H1 (cell line): ENCODE data around the gene CAMTA1. TPM values are rescaled to one million over a fixed set of nuclear protein-coding genes. Genes with fewer than 3 reads are reported as not detected.

Source experiments
- CTCF ChIA-PET: fragments of 300-600 bp; sonication (Branson Sonifier 250); formaldehyde crosslinking; loops from one replicate; lab custom pipeline; 2021; ENCODE audit not compliant: partially characterized antibody; lab: Charles Lee
- POLR2A ChIA-PET: fragments of 300-600 bp; sonication (Branson Sonifier 250); formaldehyde crosslinking; loops from one replicate; lab custom pipeline; 2021; ENCODE audit warnings: inconsistent platforms; ENCODE audit not compliant: partially characterized antibody; lab: Charles Lee
- DNase-seq, 2 experiments: peaks; one replicate each; pipeline versions ENCODE4 v3.0.0 to v3.0.0-alpha.2; 2010 to 2022; ENCODE audit warnings: low spot score in 2 of 2, low read depth in 1 of 2, mixed read lengths in 1 of 2
- FAIRE-seq: peaks from 2 replicates; lab custom pipeline; 2011; peaks lifted over from hg19 to GRCh38; lab: Jason Lieb, UNC
- H2AFZ ChIP-seq: 2 replicates; pipeline ENCODE4 v1.8.1; 2012; ENCODE audit warnings: low read length, inconsistent platforms
- H2AK5ac ChIP-seq: 2 replicates; pipeline ENCODE4 v1.6.1; 2013; ENCODE audit warnings: low read depth, low read length
- H2BK120ac ChIP-seq: replicated peaks from 2 replicates; pipeline ENCODE3; 2013; ENCODE audit warnings: low read depth, low read length, inconsistent platforms
- H2BK12ac ChIP-seq: 2 replicates; pipeline ENCODE4 v1.6.1; 2013; ENCODE audit warnings: low read depth, low read length
- H2BK15ac ChIP-seq: 2 replicates; pipeline ENCODE4 v1.6.1; 2013; ENCODE audit warnings: low read length
- H2BK20ac ChIP-seq: 2 replicates; pipeline ENCODE4 v1.6.1; 2013; ENCODE audit warnings: low read length
- H2BK5ac ChIP-seq: 2 replicates; pipeline ENCODE4 v1.6.1; 2013; ENCODE audit warnings: low read depth, low read length
- H3K14ac ChIP-seq: 2 replicates; pipeline ENCODE4 v1.6.1; 2013; ENCODE audit warnings: inconsistent platforms; ENCODE audit not compliant: insufficient read length
- H3K18ac ChIP-seq: 2 replicates; pipeline ENCODE4 v1.6.1; 2013; ENCODE audit warnings: low read length; ENCODE audit errors: extremely low read depth
- H3K23ac ChIP-seq: 2 replicates; pipeline ENCODE4 v1.6.1; 2013; ENCODE audit warnings: inconsistent platforms; ENCODE audit not compliant: insufficient read length
- H3K23me2 ChIP-seq: 2 replicates; pipeline ENCODE4 v1.6.1; 2013; ENCODE audit warnings: low read depth, low read length
- H3K27ac ChIP-seq: 2 replicates; pipeline ENCODE4 v1.6.1; 2011; ENCODE audit warnings: low read depth, low read length, inconsistent platforms
- H3K27me3 ChIP-seq, 4 experiments: replicated peaks in 1 of 4; 1 replicate in 1 of 4; 2 replicates in 3 of 4; pipeline versions ENCODE4 v1.6.1 to v1.8.1; 2011 to 2013; ENCODE audit warnings: low read length in 3 of 4, mild to moderate bottlenecking in 3 of 4, inconsistent platforms in 2 of 4, mixed read lengths in 2 of 4, moderate library complexity in 1 of 4; ENCODE audit not compliant: control insufficient read depth in 3 of 4, insufficient read depth in 3 of 4; ENCODE audit errors: extremely low read depth in 1 of 4
- H3K36me3 ChIP-seq, 4 experiments: 2 replicates each; pipeline versions ENCODE4 v1.6.1 to v1.8.1; 2011 to 2013; ENCODE audit warnings: mild to moderate bottlenecking in 4 of 4, low read length in 3 of 4, moderate library complexity in 2 of 4, control low read depth in 1 of 4, inconsistent platforms in 1 of 4; ENCODE audit not compliant: insufficient read depth in 4 of 4, control insufficient read depth in 2 of 4
- H3K4ac ChIP-seq: replicated peaks from 2 replicates; pipeline ENCODE3; 2013; ENCODE audit warnings: low read length, low read depth, mixed read lengths, inconsistent platforms; ENCODE audit not compliant: insufficient read length
- H3K4me1 ChIP-seq, 4 experiments: replicated peaks in 1 of 4; 1 replicate in 1 of 4; 2 replicates in 3 of 4; pipeline versions ENCODE4 v1.6.1 to v1.8.1; 2011 to 2013; ENCODE audit warnings: low read length in 3 of 4, inconsistent platforms in 2 of 4, mixed read lengths in 1 of 4; ENCODE audit not compliant: insufficient read depth in 4 of 4, control insufficient read depth in 3 of 4
- H3K4me2 ChIP-seq, 2 experiments: 2 replicates each; pipeline versions ENCODE4 v1.6.1 to v1.8.1; 2011 to 2013; ENCODE audit warnings: low read depth in 2 of 2, low read length in 2 of 2, control low read depth in 1 of 2, inconsistent platforms in 1 of 2, mild to moderate bottlenecking in 1 of 2; ENCODE audit not compliant: insufficient read depth in 1 of 2
- H3K4me3 ChIP-seq, 4 experiments: fragments of 200-600, 300-600 bp in 1 of 4; sonication (generic), shearing (Covaris generic), sonication (Bioruptor Twin) in 1 of 4; 2 replicates each; pipeline versions ENCODE4 v1.5.1 to v1.8.1; 2011 to 2016; ENCODE audit warnings: low read length in 4 of 4, low read depth in 3 of 4, control low read depth in 2 of 4, inconsistent platforms in 2 of 4, mild to moderate bottlenecking in 2 of 4, mixed read lengths in 1 of 4, moderate library complexity in 1 of 4; ENCODE audit not compliant: insufficient read depth in 2 of 4; ENCODE audit errors: extremely low read depth in 1 of 4
- H3K56ac ChIP-seq: replicated peaks from 2 replicates; pipeline ENCODE3; 2013; ENCODE audit warnings: low read depth, mild to moderate bottlenecking, mixed read lengths, low read length, inconsistent platforms; ENCODE audit not compliant: insufficient read length
- H3K79me1 ChIP-seq: 2 replicates; pipeline ENCODE4 v1.6.1; 2013; ENCODE audit warnings: low read depth, low read length, control low read depth
- H3K79me2 ChIP-seq, 2 experiments: 2 replicates each; pipeline versions ENCODE4 v1.6.1 to v1.8.1; 2012 to 2013; ENCODE audit warnings: low read length in 2 of 2, mild to moderate bottlenecking in 2 of 2, inconsistent platforms in 1 of 2; ENCODE audit not compliant: insufficient read depth in 2 of 2, control insufficient read depth in 1 of 2
- H3K9ac ChIP-seq, 4 experiments: replicated peaks in 1 of 4; 1 replicate in 1 of 4; 2 replicates in 3 of 4; pipeline versions ENCODE4 v1.6.1 to v1.8.1; 2011 to 2013; ENCODE audit warnings: low read depth in 3 of 4, low read length in 3 of 4, control low read depth in 2 of 4, mild to moderate bottlenecking in 2 of 4, moderate library complexity in 2 of 4, inconsistent platforms in 1 of 4; ENCODE audit errors: extremely low read depth in 1 of 4
- H3K9me3 ChIP-seq, 2 experiments: 2 replicates each; pipeline versions ENCODE4 v1.6.1 to v1.8.1; 2012 to 2013; ENCODE audit warnings: mild to moderate bottlenecking in 2 of 2, moderate library complexity in 2 of 2, control low read depth in 1 of 2, inconsistent platforms in 1 of 2, low read depth in 1 of 2, low read length in 1 of 2, mixed read lengths in 1 of 2; ENCODE audit not compliant: insufficient read depth in 2 of 2
- H4K20me1 ChIP-seq, 2 experiments: replicated peaks in 1 of 2; 2 replicates each; pipeline versions ENCODE3 to v1.8.1; 2011 to 2013; ENCODE audit warnings: inconsistent platforms in 2 of 2, low read length in 2 of 2, mild to moderate bottlenecking in 1 of 2; ENCODE audit not compliant: insufficient read depth in 2 of 2, control insufficient read depth in 1 of 2
- H4K5ac ChIP-seq: 2 replicates; pipeline ENCODE4 v1.6.1; 2013; ENCODE audit warnings: low read length, low read depth, mixed read lengths, inconsistent platforms; ENCODE audit not compliant: insufficient read length
- H4K8ac ChIP-seq: 2 replicates; pipeline ENCODE4 v1.8.0; 2013; ENCODE audit warnings: mild to moderate bottlenecking, moderate library complexity, low read length, inconsistent platforms; ENCODE audit not compliant: insufficient read depth; ENCODE audit errors: extremely low read depth
- H4K91ac ChIP-seq: replicated peaks from 2 replicates; pipeline ENCODE3; 2013; ENCODE audit warnings: low read length, mixed read lengths, inconsistent platforms; ENCODE audit not compliant: insufficient read length
- RXRA ChIP-seq: IDR thresholded peaks from 2 replicates; pipeline ENCODE4 v1.6.1; 2011; ENCODE audit warnings: low read depth, mild to moderate bottlenecking, low read length, moderate library complexity; ENCODE audit not compliant: insufficient read depth
- WGBS, 2 experiments: shearing (Covaris generic) in 1 of 2; methylation state at CpG; one replicate each; pipeline versions ENCODE4 v1.1.6 to v1.1.7; 2013 to 2015; ENCODE audit warnings: low lambda C conversion rate in 2 of 2, mixed read lengths in 2 of 2, inconsistent platforms in 1 of 2, low coverage in 1 of 2, missing lambda C conversion rate in 1 of 2; ENCODE audit not compliant: insufficient replicate concordance in 2 of 2, insufficient coverage in 1 of 2, insufficient read length in 1 of 2; ENCODE audit errors: extremely low coverage in 1 of 2, missing lambda C conversion rate in 1 of 2; 5-methylcytosine and 5-hydroxymethylcytosine counted together
- polyA plus RNA-seq, 7 experiments: library from polyadenylated mRNA; depleted of rRNA in 3 of 7; stranded (reverse) in 5 of 7; unstranded in 2 of 7; fragments of >200 nt in 5 of 7; fragments of 200-250 nt in 2 of 7; gene quantifications; 1 replicate in 5 of 7; 2 replicates in 1 of 7; 4 replicates in 1 of 7; pipeline versions ENCODE4 v1.2.1 to v1.2.3, GENCODE V29; 2011 to 2013; ENCODE audit warnings: missing spikeins in 2 of 7, mixed read lengths in 2 of 7
- total RNA-seq: library from RNA; stranded (reverse); fragmentation: NEBNext Ultra II Directional; extraction: Animal tissue kit (Norgen Biotek cat#: 25700); gene quantifications from 2 replicates; pipeline ENCODE4 v1.2.1, GENCODE V29; 2021

The CAMTA1 gene
- total and polyA plus RNA-seq, 2 of the 8 experiments (the other 6 are each of a cell fraction or from before 2014, with no cell fraction given) = 65.0 to 119 TPM

- H3K23ac ChIP-seq = no peak overlapping the region
- no peak overlapping the region for H3K14ac ChIP-seq
- no peak for FAIRE-seq
- H3K79me1 ChIP-seq = no peaks in the 10 kb centered on the region
- H2BK120ac ChIP-seq = no peak overlapping the region
- WGBS, 2 experiments = 74% methylated on average over 5 of the region's 5 CpGs; no CpG with 5 or more reads in 1 of the 2 experiments
- CTCF ChIA-PET = interaction anchor here (0.5 to 3.1 kb wide), 5 partner anchors 11 to 141 kb away, joined by 3 to 13 read pairs (median 3); no protein-coding TSS in a partner anchor
- H3K23me2 ChIP-seq = no peaks in the 10 kb centered on the region; the same call in 1 of the 2 replicates
- no peak overlapping the region for H2BK15ac ChIP-seq
- peaks cover 0 to 3% of the 10 kb centered on the region in 2 experiments for H4K20me1 ChIP-seq
- H3K56ac ChIP-seq = no peak overlapping the region
- no peak overlapping the region for H4K8ac ChIP-seq
- no peaks in the 10 kb centered on the region for H3K4me1 ChIP-seq
- H3K9ac ChIP-seq = no peak overlapping the region
- POLR2A ChIA-PET = interaction anchor here (0.6 kb wide), 1 partner anchor 113 kb away, joined by 3 read pairs; no protein-coding TSS in a partner anchor
- H4K91ac ChIP-seq = no peak overlapping the region
- H3K4me3 ChIP-seq = no peak overlapping the region
- H4K5ac ChIP-seq = no peak overlapping the region
- peaks cover 0 to 3% (median 1%) of the 10 kb centered on the region in 4 experiments; a peak in 1 of 7 replicates for H3K27me3 ChIP-seq
- H3K9me3 ChIP-seq = peaks cover 0 to 11% of the 10 kb centered on the region in 2 experiments
- no peak overlapping the region for H2AFZ ChIP-seq
- no peak overlapping the region for H2BK5ac ChIP-seq
- no peak overlapping the region for H3K18ac ChIP-seq
- no peaks in the 10 kb centered on the region for H3K36me3 ChIP-seq
- H3K79me2 ChIP-seq = no peaks in the 10 kb centered on the region
- no peak overlapping the region for H2AK5ac ChIP-seq
- H3K4me2 ChIP-seq = no peak overlapping the region
- H3K4ac ChIP-seq = no peak overlapping the region
- H2BK12ac ChIP-seq = no peak overlapping the region
- no peak for DNase-seq
- H3K27ac ChIP-seq = no peak overlapping the region
- no peak overlapping the region for H2BK20ac ChIP-seq
- no peak for TF ChIP-seq RXRA
Measured at GRCh38 chr1:7076117-7076516, 290.9 kb downstream of the CAMTA1 start.
